ENCODE data around the gene TRIM14. TPM values are rescaled to one million over a fixed set of nuclear protein-coding genes. Genes with fewer than 3 reads are reported as not detected.

Gene TRIM14
- total RNA-seq, 1 donor from 2014 or later = 25.8 TPM

DNA sequence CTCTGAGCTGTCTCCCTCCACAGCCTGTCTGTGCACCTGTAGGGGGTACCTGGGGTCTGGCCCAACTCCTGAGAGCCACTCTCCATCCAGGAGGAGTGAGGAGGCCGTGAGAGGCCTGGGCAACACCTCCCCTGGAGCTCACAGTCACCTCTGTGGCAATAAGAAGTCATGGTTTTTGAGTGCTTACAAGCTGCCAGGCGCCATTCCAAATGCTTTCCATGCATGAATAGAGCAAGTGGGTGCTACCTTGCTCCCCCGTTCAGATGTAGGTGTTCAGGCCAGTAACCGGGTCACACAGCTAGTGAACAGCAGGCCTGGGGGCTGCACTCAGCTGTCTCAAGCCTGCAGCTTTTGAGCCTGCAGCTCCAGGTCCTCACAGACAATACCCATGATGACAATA lies 42.8 kb upstream of the TRIM14 start:
- no peaks in the 10 kb centered on the region for H3K9me3 ChIP-seq
- H3K36me3 ChIP-seq = no peaks in the 10 kb centered on the region
- no peaks in the 10 kb centered on the region for H3K27me3 ChIP-seq
- peaks cover 9% of the 10 kb centered on the region for H3K4me1 ChIP-seq
- DNase-seq (ENCODE audit: extremely low spot score in 2 of 2) = no peak
- no peak for TF ChIP-seq POLR2AphosphoS5 (IDR thresholded peaks at IDR 0.05; ENCODE audit: insufficient read depth in 1 of 2, low read depth in 1 of 2)
- no peak for TF ChIP-seq POLR2A (IDR thresholded peaks at IDR 0.05)
- no peak for TF ChIP-seq CTCF (IDR thresholded peaks at IDR 0.05)
- H3K4me3 ChIP-seq = no peak overlapping the region
- H3K27ac ChIP-seq = no peak overlapping the region
- intact Hi-C loops (cut with DNase I) = no loop called here

- no peaks in the 10 kb centered on the region for H3K27me3 ChIP-seq
- H3K9me3 ChIP-seq = no peaks in the 10 kb centered on the region
- TF ChIP-seq CTCF (IDR thresholded peaks at IDR 0.05) = no peak
- TF ChIP-seq POLR2AphosphoS5 (IDR thresholded peaks at IDR 0.05; ENCODE audit: insufficient read depth in 1 of 2, low read depth in 1 of 2) = no peak
- no peak for TF ChIP-seq POLR2A (IDR thresholded peaks at IDR 0.05)
- no peak overlapping the region for H3K27ac ChIP-seq
- H3K4me1 ChIP-seq = peaks cover 9% of the 10 kb centered on the region
- DNase-seq (ENCODE audit: extremely low spot score in 2 of 2) = no peak
- intact Hi-C loops (cut with DNase I) = no loop called here
- H3K36me3 ChIP-seq = no peaks in the 10 kb centered on the region
- no peak overlapping the region for H3K4me3 ChIP-seq
Measured at GRCh38 chr9:98159790-98160189, 40.8 kb upstream of the TRIM14 start.

DNA sequence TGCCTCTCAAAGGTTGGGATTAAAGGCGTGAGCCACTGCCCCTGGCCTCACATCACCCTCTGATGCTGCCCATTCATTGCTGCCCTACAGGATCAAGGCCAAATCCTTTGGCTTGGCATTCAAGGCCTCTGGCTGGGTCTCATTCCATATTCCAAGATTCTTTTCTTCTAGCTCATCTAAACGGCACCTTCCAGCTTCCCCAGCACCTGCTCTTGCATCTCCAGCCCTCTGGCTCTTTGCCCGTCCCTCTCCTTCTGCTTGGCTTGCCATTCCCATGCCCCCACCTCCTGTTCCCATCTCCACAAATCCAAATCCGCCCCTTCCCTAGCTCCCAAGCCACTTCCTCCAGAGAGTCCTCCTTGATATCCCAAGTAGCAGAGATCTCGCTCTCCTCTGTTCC lies 40.3 kb upstream of the TRIM14 start:
- intact Hi-C loops (cut with DNase I) = no loop called here
- no peak overlapping the region for H3K27ac ChIP-seq
- no peaks in the 10 kb centered on the region for H3K36me3 ChIP-seq
- H3K4me3 ChIP-seq = no peak overlapping the region
- H3K4me1 ChIP-seq = peaks cover 9% of the 10 kb centered on the region
- no peaks in the 10 kb centered on the region for H3K27me3 ChIP-seq
- no peak for DNase-seq (ENCODE audit: extremely low spot score in 2 of 2)
- H3K9me3 ChIP-seq = no peaks in the 10 kb centered on the region
- TF ChIP-seq POLR2A (IDR thresholded peaks at IDR 0.05) = no peak
- TF ChIP-seq POLR2AphosphoS5 (IDR thresholded peaks at IDR 0.05; ENCODE audit: insufficient read depth in 1 of 2, low read depth in 1 of 2) = no peak
- no peak for TF ChIP-seq CTCF (IDR thresholded peaks at IDR 0.05)

DNA sequence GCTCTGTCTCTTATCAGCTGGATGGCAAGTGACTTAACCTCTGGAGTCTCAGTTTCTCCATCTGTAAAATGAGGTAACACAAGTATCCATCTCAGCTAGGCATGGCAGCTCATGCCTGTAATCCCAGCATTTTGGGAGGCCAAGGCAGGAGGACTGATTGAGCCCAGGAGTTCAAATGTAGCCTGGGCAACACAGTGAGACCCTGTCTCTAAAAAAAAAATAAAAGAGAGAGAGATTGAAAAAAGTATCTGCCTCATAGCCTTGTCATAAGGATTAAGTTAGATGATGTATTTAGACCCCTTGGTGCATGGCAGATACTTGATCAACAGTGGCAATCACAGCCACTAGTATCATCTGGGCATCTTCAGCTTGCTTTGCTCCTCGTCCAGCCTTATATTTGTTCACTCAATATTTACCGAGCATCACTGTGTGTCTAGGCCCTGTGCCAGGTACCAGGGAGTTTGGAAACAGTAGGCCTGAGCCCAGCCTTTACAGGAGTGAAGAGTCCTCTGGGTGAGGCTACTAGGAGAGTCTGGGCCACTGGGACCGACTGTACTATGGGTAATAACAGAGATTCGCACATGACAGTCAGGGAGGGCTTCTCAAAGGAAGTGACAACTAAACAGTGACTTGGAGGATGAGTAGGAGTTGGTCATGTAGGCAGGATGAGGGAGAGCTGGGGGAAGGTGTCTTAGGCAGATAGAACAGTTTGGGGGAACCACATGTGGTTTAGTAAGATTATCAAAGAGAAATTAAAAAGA lies 39.2 kb upstream of the TRIM14 start:
- H3K36me3 ChIP-seq = no peaks in the 10 kb centered on the region
- no peak overlapping the region for H3K27ac ChIP-seq
- TF ChIP-seq POLR2AphosphoS5 (IDR thresholded peaks at IDR 0.05; ENCODE audit: insufficient read depth in 1 of 2, low read depth in 1 of 2) (no peak), CTCF (IDR thresholded peaks at IDR 0.05) (no peak), POLR2A (IDR thresholded peaks at IDR 0.05) (no peak)
- no peak for DNase-seq (ENCODE audit: extremely low spot score in 2 of 2)
- intact Hi-C loops (cut with DNase I) = no loop called here
- H3K4me3 ChIP-seq = no peak overlapping the region
- H3K27me3 ChIP-seq = no peaks in the 10 kb centered on the region
- no peaks in the 10 kb centered on the region for H3K9me3 ChIP-seq
- peaks cover 9% of the 10 kb centered on the region for H3K4me1 ChIP-seq

DNA sequence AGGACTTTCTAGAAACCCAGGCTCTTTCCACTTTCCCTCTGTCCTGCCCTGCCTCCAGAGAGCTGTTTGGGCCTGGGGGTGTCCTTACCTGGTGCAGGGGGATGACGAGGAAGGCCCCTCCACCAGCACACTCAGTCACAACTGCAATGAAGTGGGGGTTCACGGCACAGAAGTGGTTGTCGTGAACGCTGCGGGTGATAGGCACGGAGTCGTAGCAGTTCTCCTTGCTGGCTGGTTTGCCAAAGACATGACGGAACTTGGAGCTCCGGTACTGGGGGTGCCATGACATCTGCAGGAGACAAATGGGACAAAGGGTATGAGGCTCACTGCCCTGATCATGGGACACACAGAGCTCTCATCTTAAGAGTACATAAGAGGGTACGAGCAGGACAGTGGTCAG lies 38.4 kb upstream of the TRIM14 start:
- Histone ChIP-seq H3K4me1 (peaks cover 7% of the 10 kb centered on the region), H3K9me3 (no peaks in the 10 kb centered on the region), H3K4me3 (no peak overlapping the region), H3K27ac (no peak overlapping the region), H3K36me3 (no peaks in the 10 kb centered on the region), H3K27me3 (no peaks in the 10 kb centered on the region)
- intact Hi-C loops (cut with DNase I) = no loop called here
- TF ChIP-seq POLR2AphosphoS5 (IDR thresholded peaks at IDR 0.05; ENCODE audit: insufficient read depth in 1 of 2, low read depth in 1 of 2) (no peak), POLR2A (IDR thresholded peaks at IDR 0.05) (no peak), CTCF (IDR thresholded peaks at IDR 0.05) (no peak)
- DNase-seq (ENCODE audit: extremely low spot score in 2 of 2) = no peak

Data from vagina (tissue), 2 donors.